SK-N-SH (cell line): ENCODE measurements around the gene TOM1L2. TPM values are rescaled to one million over a fixed set of nuclear protein-coding genes. Genes with fewer than 3 reads are reported as not detected.
A peak's percentile ranks its signal among the peaks of the same experiment; 100 is the strongest.

Experiments used
- CTCF ChIA-PET: fragments of 300-600, 350-600 bp; formaldehyde crosslinking; extraction: SDS; loops from one replicate; lab custom pipeline; 2021; lab: Yijun Ruan, JAX
- POLR2A ChIA-PET: fragments of 350-600 bp; sonication (Branson Sonifier 250); formaldehyde crosslinking; extraction: SDS; loops from one replicate; lab custom pipeline; 2020; ENCODE audit warnings: antibody characterized with exemption, inconsistent platforms; lab: Yijun Ruan, JAX
- DNase-seq: peaks from one replicate; pipeline ENCODE4 v3.0.0; 2012
- H2AFZ ChIP-seq: fragments of 200-600 bp; sonication (generic); 2 replicates; pipeline ENCODE4 v1.8.1; 2016; ENCODE audit warnings: antibody characterized with exemption, mild to moderate bottlenecking, low read depth
- H3F3A ChIP-seq: fragments of 200-600 bp; sonication (generic); replicated peaks from 2 replicates; pipeline ENCODE3; 2016; ENCODE audit warnings: antibody characterized with exemption, mild to moderate bottlenecking; ENCODE audit not compliant: insufficient read depth
- H3K27ac ChIP-seq, 2 experiments: fragments of 200-500 bp in 1 of 2; fragments of 200-600 bp in 1 of 2; sonication (Bioruptor generic) in 1 of 2; sonication (generic), shearing (Covaris generic) in 1 of 2; 2 replicates each; pipeline versions ENCODE4 v1.5.1 to v1.6.1; 2014 to 2016; ENCODE audit warnings: low read depth in 2 of 2, inconsistent platforms in 1 of 2, low read length in 1 of 2, mild to moderate bottlenecking in 1 of 2, mixed read lengths in 1 of 2
- H3K27me3 ChIP-seq: fragments of 200-600 bp; sonication (generic), shearing (Covaris generic); 2 replicates; pipeline ENCODE4 v1.6.1; 2016; ENCODE audit warnings: mixed run types; ENCODE audit not compliant: insufficient read depth
- H3K36me3 ChIP-seq, 2 experiments: fragments of 200-500 bp in 1 of 2; fragments of 200-600 bp in 1 of 2; sonication (Bioruptor generic) in 1 of 2; sonication (generic) in 1 of 2; replicated peaks in 1 of 2; 2 replicates each; pipeline versions ENCODE3 to v1.5.1; 2014 to 2016; ENCODE audit warnings: low read length in 1 of 2, mild to moderate bottlenecking in 1 of 2; ENCODE audit not compliant: insufficient read depth in 2 of 2, control insufficient read depth in 1 of 2
- H3K4me1 ChIP-seq, 2 experiments: fragments of 200-500 bp in 1 of 2; fragments of 200-600 bp in 1 of 2; sonication (Bioruptor generic) in 1 of 2; sonication (generic), shearing (Covaris generic) in 1 of 2; 2 replicates each; pipeline versions ENCODE4 v1.5.1 to v1.6.1; 2014 to 2016; ENCODE audit warnings: low read depth in 1 of 2, low read length in 1 of 2, mixed run types in 1 of 2; ENCODE audit not compliant: insufficient read depth in 2 of 2, control insufficient read depth in 1 of 2
- H3K4me2 ChIP-seq: fragments of 200-600 bp; sonication (generic), shearing (Covaris generic); 2 replicates; pipeline ENCODE4 v1.6.1; 2017; ENCODE audit warnings: mixed run types
- H3K4me3 ChIP-seq, 2 experiments: fragments of 200-500 bp in 1 of 2; fragments of 200-600 bp in 1 of 2; sonication (Bioruptor generic) in 1 of 2; sonication (generic), shearing (Covaris generic) in 1 of 2; 2 replicates each; pipeline versions ENCODE4 v1.5.1 to v1.8.1; 2014 to 2016; ENCODE audit warnings: low read depth in 2 of 2, inconsistent platforms in 1 of 2, low read length in 1 of 2, mild to moderate bottlenecking in 1 of 2, mixed read lengths in 1 of 2, moderate library complexity in 1 of 2
- H3K79me2 ChIP-seq: fragments of 200-600 bp; sonication (generic); 2 replicates; pipeline ENCODE4 v1.8.1; 2017; ENCODE audit warnings: mild to moderate bottlenecking; ENCODE audit not compliant: insufficient read depth
- H3K9ac ChIP-seq: fragments of 200-600 bp; sonication (generic); 2 replicates; pipeline ENCODE4 v1.6.1; 2017; ENCODE audit warnings: mixed run types
- H3K9me2 ChIP-seq: fragments of 200-600 bp; sonication (generic); 2 replicates; pipeline ENCODE4 v1.6.1; 2017; ENCODE audit warnings: mixed run types
- H3K9me3 ChIP-seq: fragments of 200-600 bp; sonication (generic); 2 replicates; pipeline ENCODE4 v1.6.1; 2017; ENCODE audit warnings: mixed run types, mild to moderate bottlenecking, moderate library complexity
- H4K20me1 ChIP-seq: fragments of 200-600 bp; sonication (generic); 2 replicates; pipeline ENCODE4 v1.6.1; 2017; ENCODE audit warnings: mild to moderate bottlenecking, mixed run types; ENCODE audit not compliant: insufficient read depth
- ELF1 ChIP-seq: IDR thresholded peaks from 2 replicates; pipeline ENCODE4 v1.4.0; 2012
- EP300 ChIP-seq, 2 experiments: IDR thresholded peaks; 2 replicates each; pipeline versions ENCODE4 v1.4.0 to v1.6.1; 2012; ENCODE audit warnings: borderline replicate concordance in 1 of 2, low read depth in 1 of 2, low read length in 1 of 2
- FOXJ3 ChIP-seq: sonication (generic); formaldehyde crosslinking; IDR thresholded peaks from 2 replicates; pipeline ENCODE4 v1.5.1; 2020; ENCODE audit warnings: mild to moderate bottlenecking, missing genetic modification reagents
- FOXM1 ChIP-seq: IDR thresholded peaks from 2 replicates; pipeline ENCODE4 v1.4.0; 2012; ENCODE audit warnings: low read depth, mild to moderate bottlenecking
- GABPA ChIP-seq: IDR thresholded peaks from 2 replicates; pipeline ENCODE4 v1.4.0; 2012; ENCODE audit warnings: low read depth, mild to moderate bottlenecking
- IRF3 ChIP-seq: fragments of 150-350 bp; IDR thresholded peaks from 2 replicates; pipeline ENCODE4 v1.6.1; 2016; ENCODE audit warnings: mild to moderate bottlenecking, low read depth, low read length
- JUND ChIP-seq: IDR thresholded peaks from 2 replicates; pipeline ENCODE4 v1.4.0; 2012
- NFIC ChIP-seq: IDR thresholded peaks from 2 replicates; pipeline ENCODE4 v1.4.0; 2012; ENCODE audit warnings: borderline replicate concordance
- NRF1 ChIP-seq: IDR thresholded peaks from 2 replicates; pipeline ENCODE4 v1.6.1; 2012; ENCODE audit warnings: low read depth, mild to moderate bottlenecking, low read length
- PBX3 ChIP-seq: IDR thresholded peaks from 2 replicates; pipeline ENCODE4; 2012
- RAD21 ChIP-seq: IDR thresholded peaks from 2 replicates; pipeline ENCODE4 v1.6.1; 2012; ENCODE audit warnings: mild to moderate bottlenecking, low read length
- RCOR1 ChIP-seq: fragments of 150-350 bp; IDR thresholded peaks from 2 replicates; pipeline ENCODE4 v1.6.1; 2017; ENCODE audit warnings: antibody characterized with exemption, low read length
- TCF12 ChIP-seq: IDR thresholded peaks from 2 replicates; pipeline ENCODE4 v1.4.0; 2012
- TEAD4 ChIP-seq: IDR thresholded peaks from 2 replicates; pipeline ENCODE4 v1.4.0; 2012; ENCODE audit warnings: mild to moderate bottlenecking, borderline replicate concordance; ENCODE audit not compliant: insufficient read depth
- USF1 ChIP-seq: IDR thresholded peaks from 2 replicates; pipeline ENCODE4 v1.4.0; 2012; ENCODE audit warnings: low read depth, borderline replicate concordance
- USF2 ChIP-seq: fragments of 150-350 bp; IDR thresholded peaks from 2 replicates; pipeline ENCODE4 v1.6.1; 2017; ENCODE audit warnings: antibody characterized with exemption, low read length, low read depth, borderline replicate concordance
- ZBTB33 ChIP-seq: IDR thresholded peaks from 2 replicates; pipeline ENCODE4 v1.4.0; 2012; ENCODE audit warnings: low read depth, borderline replicate concordance
- WGBS: methylation state at CpG from one replicate; pipeline ENCODE4 v1.1.6; 2017; ENCODE audit warnings: low lambda C conversion rate; 5-methylcytosine and 5-hydroxymethylcytosine counted together
- polyA plus RNA-seq, 3 experiments: library from polyadenylated mRNA; depleted of rRNA; stranded (reverse); fragments of >200 nt; gene quantifications; 2 replicates each; pipeline ENCODE4 v1.2.3, GENCODE V29; 2012

The TOM1L2 gene
- polyA plus RNA-seq, 1 of the 3 experiments (the other 2 are of a cell fraction), result 85.4 TPM

- POLR2A ChIA-PET, result no interaction called here
- Histone ChIP-seq H3F3A (peaks cover 45% of the 10 kb centered on the region), H3K27me3 (no peaks in the 10 kb centered on the region), H3K79me2 (peaks cover 88% of the 10 kb centered on the region), H3K27ac (peak overlapping the region; percentile 56 to 79; a peak in 3 of 4 replicates), H3K4me3 (no peak overlapping the region), H3K4me2 (peak overlapping the region; percentile 65; the same call in 1 of the 2 replicates), H3K9me3 (no peaks in the 10 kb centered on the region), H2AFZ (no peak overlapping the region), H3K4me1 (peaks cover 42 to 74% of the 10 kb centered on the region in 2 experiments), H4K20me1 (no peaks in the 10 kb centered on the region; the same call in 1 of the 2 replicates), H3K36me3 (no peaks in the 10 kb centered on the region), H3K9me2 (no peaks in the 10 kb centered on the region; the same call in 1 of the 2 replicates), H3K9ac (no peak overlapping the region)
- 93% methylated on average over 3 of the region's 3 CpGs for WGBS
- no peak for DNase-seq
- TF ChIP-seq IRF3 (no peak), USF1 (no peak), NRF1 (no peak), RAD21 (no peak), USF2 (no peak), NFIC (no peak), FOXJ3 (CRISPR knock-in tag) (no peak), ELF1 (no peak), PBX3 (no peak), GABPA (no peak), TCF12 (no peak), TEAD4 (no peak), JUND (no peak), FOXM1 (no peak), ZBTB33 (no peak), RCOR1 (no peak), EP300 (IDR thresholded peaks at IDR 0.05; ENCODE audit: borderline replicate concordance in 1 of 2, low read depth in 1 of 2, low read length in 1 of 2) (no peak)
- CTCF ChIA-PET, result interaction anchor here (0.7 to 3.6 kb wide), 2 partner anchors 8 to 16 kb away, joined by 3 to 20 read pairs; no protein-coding TSS in a partner anchor
Observed at GRCh38 chr17:17934806-17935205, 37.4 kb downstream of the TOM1L2 start.
